HepG2 (cell line): ENCODE measurements around the gene LCLAT1. TPM values are rescaled to one million over a fixed set of nuclear protein-coding genes. Genes with fewer than 3 reads are reported as not detected.

ENCODE experiments used
- AHDC1 ChIP-seq: sonication (generic); formaldehyde crosslinking; IDR thresholded peaks from 2 replicates; pipeline ENCODE4 v1.5.1; 2020; ENCODE audit warnings: mild to moderate bottlenecking, missing genetic modification reagents, borderline replicate concordance
- HOXA9 ChIP-seq: sonication (generic); formaldehyde crosslinking; IDR thresholded peaks from 2 replicates; pipeline ENCODE4 v1.8.1; 2022; ENCODE audit warnings: missing genetic modification reagents, mild to moderate bottlenecking, moderate library complexity, borderline replicate concordance
- KLF6 ChIP-seq: IDR thresholded peaks from 2 replicates; pipeline ENCODE4 v1.8.0; 2016; ENCODE audit warnings: missing biosample characterization, missing genetic modification reagents
- SATB2 ChIP-seq: sonication (generic); formaldehyde crosslinking; IDR thresholded peaks from 2 replicates; pipeline ENCODE4 v1.5.0; 2020; ENCODE audit warnings: missing genetic modification reagents
- SIX1 ChIP-seq: sonication (generic); formaldehyde crosslinking; IDR thresholded peaks from 2 replicates; pipeline ENCODE4 v1.4.0; 2020; ENCODE audit warnings: missing genetic modification reagents, borderline replicate concordance
- SRSF1 ChIP-seq: fragments of 200-400 bp; formaldehyde crosslinking; optimal IDR thresholded peaks from 2 replicates; pipeline ENCODE3; 2017; ENCODE audit warnings: mild to moderate bottlenecking, low read depth, low read length, moderate library complexity
- SSRP1 ChIP-seq: IDR thresholded peaks from 2 replicates; pipeline ENCODE4 v1.6.1; 2016; ENCODE audit warnings: control low read depth
- TMF1 ChIP-seq: sonication (generic); formaldehyde crosslinking; IDR thresholded peaks from 2 replicates; pipeline ENCODE4 v1.8.1; 2022; ENCODE audit warnings: low read depth, missing genetic modification reagents
- ZFP36L1 ChIP-seq: sonication (generic); formaldehyde crosslinking; IDR thresholded peaks from 2 replicates; pipeline ENCODE4 v1.8.0; 2022; ENCODE audit warnings: mild to moderate bottlenecking, missing genetic modification reagents, moderate library complexity
- ZFX ChIP-seq: sonication (generic); formaldehyde crosslinking; IDR thresholded peaks from 2 replicates; pipeline ENCODE4 v1.4.0; 2020; ENCODE audit warnings: mild to moderate bottlenecking, low read depth, missing genetic modification reagents, moderate library complexity
- ZHX2 ChIP-seq, 2 experiments: sonication (generic) in 1 of 2; formaldehyde crosslinking in 1 of 2; IDR thresholded peaks; 2 replicates each; pipeline versions ENCODE4 v1.6.1 to v1.9.0; 2014 to 2022; ENCODE audit warnings: antibody characterized with exemption in 1 of 2, borderline replicate concordance in 1 of 2, inconsistent platforms in 1 of 2, low read depth in 1 of 2, missing genetic modification reagents in 1 of 2
- ZNF350 ChIP-seq: sonication (generic); formaldehyde crosslinking; IDR thresholded peaks from 2 replicates; pipeline ENCODE4 v1.4.0; 2020; ENCODE audit warnings: mild to moderate bottlenecking, low read depth, missing genetic modification reagents, borderline replicate concordance
- ZNF710 ChIP-seq: sonication (generic); formaldehyde crosslinking; IDR thresholded peaks from 2 replicates; pipeline ENCODE4 v1.5.0; 2020; ENCODE audit warnings: mild to moderate bottlenecking, missing genetic modification reagents, borderline replicate concordance
- polyA plus RNA-seq, 8 experiments: library from polyadenylated mRNA; depleted of rRNA in 3 of 8; stranded (reverse) in 7 of 8; unstranded in 1 of 8; fragments of >200 nt; fragmentation: Illumina TruSeq in 4 of 8; extraction: Trizol in 4 of 8; gene quantifications; 2 replicates each; pipeline versions ENCODE4 v1.2.1 to v1.2.3, GENCODE V29; 2011 to 2016; ENCODE audit warnings: low read depth in 4 of 8, missing spikeins in 1 of 8, mixed read lengths in 1 of 8; ENCODE audit not compliant: insufficient read depth in 1 of 8
- total RNA-seq, 5 experiments: library from RNA; depleted of rRNA; stranded (reverse); fragments of >200 nt; fragmentation: Illumina TruSeq; extraction: Trizol; gene quantifications; 2 replicates each; pipeline ENCODE4 v1.2.3, GENCODE V29; 2016; ENCODE audit warnings: low read depth in 1 of 5

LCLAT1 gene
- total and polyA plus RNA-seq, 2 of the 13 experiments (the other 11 are each of a cell fraction or from before 2014, with no cell fraction given) = 18.0 to 28.0 TPM

GRCh38 chr2:30464544-30465170 is 17.6 kb downstream of the LCLAT1 start (continued):
- TF ChIP-seq ZHX2 (IDR thresholded peaks at IDR 0.05; ENCODE audit: low read depth) (no peak), ZHX2 (CRISPR knock-in tag; IDR thresholded peaks at IDR 0.05; ENCODE audit: borderline replicate concordance) (no peak), SATB2 (CRISPR knock-in tag) (no peak), ZNF350 (CRISPR knock-in tag) (no peak), AHDC1 (CRISPR knock-in tag) (no peak), ZFP36L1 (CRISPR knock-in tag) (no peak), SSRP1 (CRISPR knock-in tag) (no peak), SIX1 (CRISPR knock-in tag) (peak; percentile 64; the same call in 1 of the 2 replicates), HOXA9 (CRISPR knock-in tag) (no peak), ZNF710 (no peak), TMF1 (no peak), ZFX (CRISPR knock-in tag) (0 out of 2 replicates have a peak, but pooled peaks have one; percentile 24), KLF6 (CRISPR knock-in tag) (no peak), SRSF1 (no peak)
